K562 (cell line): Measurements from ENCODE around the gene ISG20. TPM values are rescaled to one million over a fixed set of nuclear protein-coding genes. Genes with fewer than 3 reads are reported as not detected.

Experiments
- ATAC-seq: fragments of 200-7000 bp; cut with Tn5 transposase; 3 replicates; pipeline ENCODE4 v1.9.1; 2020; ENCODE audit warnings: moderate library complexity
- BruUV-seq: library from RNA; stranded (reverse); fragments of 400-500 nt; replicated peaks from 2 replicates; lab custom pipeline; 2021; lab: Mats Ljungman, UMichigan
- CTCF ChIA-PET: fragments of 300-600 bp; formaldehyde crosslinking; extraction: SDS; loops from one replicate; lab custom pipeline; 2021; ENCODE audit warnings: low intra/inter-chr PET ratio; lab: Yijun Ruan, JAX
- POLR2A ChIA-PET: fragments of 300-600, 350-650 bp; sonication (Branson Sonifier 250); formaldehyde crosslinking; extraction: SDS; loops from one replicate; lab custom pipeline; 2021; ENCODE audit warnings: antibody characterized with exemption, inconsistent platforms; lab: Yijun Ruan, JAX
- DNase-seq, 4 experiments: peaks; one replicate each; pipeline versions ENCODE4 v3.0.0 to v3.0.0-alpha.2; 2011 to 2018; ENCODE audit warnings: low spot score in 3 of 4, mixed read lengths in 3 of 4; ENCODE audit errors: extremely low read depth in 1 of 4
- FAIRE-seq: peaks from 2 replicates; lab custom pipeline; 2011; peaks lifted over from hg19 to GRCh38; lab: Jason Lieb, UNC
- H2AFZ ChIP-seq: 2 replicates; pipeline ENCODE4 v1.6.0; 2011; ENCODE audit warnings: low read depth, low read length, control low read depth, inconsistent platforms
- H3K27ac ChIP-seq: fragments of 200-600 bp; 3 replicates; pipeline ENCODE4 v1.8.0; 2011; ENCODE audit warnings: low read depth, mild to moderate bottlenecking, control low read depth, inconsistent platforms, low read length, moderate library complexity, mixed read lengths; ENCODE audit errors: extremely low read depth
- H3K27me3 ChIP-seq, 2 experiments: fragments of 300-600 bp in 1 of 2; 2 replicates in 1 of 2; 3 replicates in 1 of 2; pipeline versions ENCODE4 v1.6.0 to v1.8.0; 2011; ENCODE audit warnings: inconsistent platforms in 2 of 2, low read length in 2 of 2, mild to moderate bottlenecking in 1 of 2, mixed read lengths in 1 of 2, moderate library complexity in 1 of 2; ENCODE audit not compliant: control insufficient read depth in 2 of 2, insufficient read depth in 2 of 2
- H3K36me3 ChIP-seq: fragments of 300-600 bp; 3 replicates; pipeline ENCODE4 v1.8.0; 2011; ENCODE audit warnings: mild to moderate bottlenecking, low read length, inconsistent platforms; ENCODE audit not compliant: control insufficient read depth, insufficient read depth
- H3K4me1 ChIP-seq, 2 experiments: fragments of 200-600 bp in 1 of 2; replicated peaks in 1 of 2; 2 replicates in 1 of 2; 3 replicates in 1 of 2; pipeline versions ENCODE4 v1.5.1 to v1.8.0; 2011; ENCODE audit warnings: inconsistent platforms in 2 of 2, low read length in 2 of 2, mild to moderate bottlenecking in 1 of 2, mixed read lengths in 1 of 2, moderate library complexity in 1 of 2; ENCODE audit not compliant: control insufficient read depth in 2 of 2, insufficient read depth in 2 of 2
- H3K4me2 ChIP-seq: 2 replicates; pipeline ENCODE4 v1.6.1; 2011; ENCODE audit warnings: low read length, control low read depth, inconsistent platforms, mixed read lengths; ENCODE audit not compliant: insufficient read depth
- H3K4me3 ChIP-seq: fragments of 200-600 bp; sonication (generic), shearing (Covaris generic); 2 replicates; pipeline ENCODE4 v1.5.1; 2016; ENCODE audit warnings: control low read depth, inconsistent platforms
- H3K79me2 ChIP-seq: fragments of 200-600 bp; 3 replicates; pipeline ENCODE4 v1.8.0; 2011; ENCODE audit warnings: low read length, inconsistent platforms; ENCODE audit not compliant: control insufficient read depth, insufficient read depth
- H3K9ac ChIP-seq, 2 experiments: 2 replicates each; pipeline versions ENCODE4 v1.6.0 to v1.6.1; 2011; ENCODE audit warnings: low read depth in 2 of 2, low read length in 2 of 2, control low read depth in 1 of 2, inconsistent platforms in 1 of 2, mild to moderate bottlenecking in 1 of 2, mixed read lengths in 1 of 2; ENCODE audit not compliant: insufficient read depth in 1 of 2
- H3K9me1 ChIP-seq: one replicate; pipeline ENCODE4 v1.6.0; 2011; ENCODE audit warnings: inconsistent platforms, mild to moderate bottlenecking, low read length, moderate library complexity; ENCODE audit not compliant: control insufficient read depth, insufficient read depth
- H3K9me3 ChIP-seq: replicated peaks from 2 replicates; pipeline ENCODE4 v1.5.1; 2011; ENCODE audit warnings: low read depth, low read length, inconsistent platforms; ENCODE audit not compliant: control insufficient read depth, insufficient read depth
- H4K20me1 ChIP-seq: replicated peaks from 2 replicates; pipeline ENCODE4 v1.6.1; 2011; ENCODE audit warnings: low read length, inconsistent platforms, mixed read lengths; ENCODE audit not compliant: control insufficient read depth, insufficient read depth
- BCL6 ChIP-seq: fragments of 250-450 bp; sonication (Bioruptor Pico); IDR thresholded peaks from 2 replicates; pipeline ENCODE4 v1.4.0; 2020
- CCNT2 ChIP-seq: IDR thresholded peaks from 2 replicates; pipeline ENCODE4 v1.6.1; 2011; ENCODE audit warnings: borderline replicate concordance, low read depth, mild to moderate bottlenecking, moderate library complexity, mixed read lengths, low read length; ENCODE audit not compliant: insufficient read length; ENCODE audit errors: extremely low read depth
- ESRRB ChIP-seq: fragments of 250-450 bp; sonication (Bioruptor Pico); IDR thresholded peaks from 2 replicates; pipeline ENCODE4 v1.5.0; 2020; ENCODE audit warnings: mild to moderate bottlenecking, moderate library complexity, borderline replicate concordance
- HDAC6 ChIP-seq: IDR thresholded peaks from 2 replicates; pipeline ENCODE4 v1.6.1; 2012; ENCODE audit warnings: low read depth, mild to moderate bottlenecking, control low read depth, inconsistent platforms, low read length, moderate library complexity
- MTA2 ChIP-seq: fragments of 450-650 bp; IDR thresholded peaks from 2 replicates; pipeline ENCODE4 v1.6.1; 2016; ENCODE audit warnings: low read depth
- PHF20 ChIP-seq: fragments of 450-650 bp; IDR thresholded peaks from 2 replicates; pipeline ENCODE4 v1.6.1; 2018; ENCODE audit not compliant: partially characterized antibody
- RBM15 ChIP-seq: fragments of 200-400 bp; formaldehyde crosslinking; IDR thresholded peaks from 2 replicates; pipeline ENCODE4 v1.6.1; 2018; ENCODE audit warnings: mild to moderate bottlenecking, low read length, moderate library complexity; ENCODE audit not compliant: insufficient read depth
- SRSF1 ChIP-seq: fragments of 200-400 bp; formaldehyde crosslinking; IDR thresholded peaks from 2 replicates; pipeline ENCODE4 v1.6.1; 2017; ENCODE audit warnings: mild to moderate bottlenecking, low read depth, low read length, moderate library complexity
- SUPT5H ChIP-seq: fragments of 450-650 bp; IDR thresholded peaks from 2 replicates; pipeline ENCODE4 v1.6.1; 2016
- ZNF224 ChIP-seq: sonication (generic); formaldehyde crosslinking; IDR thresholded peaks from 2 replicates; pipeline ENCODE4 v1.8.0; 2022; ENCODE audit warnings: mild to moderate bottlenecking, missing genetic modification reagents
- ZNF347 ChIP-seq: fragments of 450-650 bp; formaldehyde crosslinking; IDR thresholded peaks from 2 replicates; pipeline ENCODE4 v1.4.0; 2020; ENCODE audit warnings: low read depth, mild to moderate bottlenecking, moderate library complexity
- ZNF436 ChIP-seq: fragments of 250-450, 450-650 bp; sonication (Bioruptor Pico); formaldehyde crosslinking; IDR thresholded peaks from 2 replicates; pipeline ENCODE4 v1.7.0; 2020; ENCODE audit warnings: mild to moderate bottlenecking
- WGBS: fragments of 100-300 bp; shearing (Covaris generic); methylation state at CpG from one replicate; pipeline ENCODE4 v1.1.6; 2016; ENCODE audit warnings: low coverage, mixed read lengths; ENCODE audit not compliant: insufficient coverage; ENCODE audit errors: missing lambda C conversion rate; 5-methylcytosine and 5-hydroxymethylcytosine counted together
- in situ Hi-C: fragments of 300-500 bp; cut with MboI; formaldehyde crosslinking; loops from 4 replicates; pipeline ENCODE4 v1.15.0; 2018; ENCODE audit warnings: inconsistent platforms, mixed read lengths
- intact Hi-C: fragments of 100-400 bp; cut with micrococcal nuclease; formaldehyde crosslinking; loops from 2 replicates; pipeline ENCODE4 v1.14.2; 2022
- polyA plus RNA-seq, 8 experiments: library from polyadenylated mRNA; depleted of rRNA in 4 of 8; stranded (reverse) in 5 of 8; unstranded in 3 of 8; fragments of >200 nt; fragmentation: Nextera tagmentation in 2 of 8; fragmentation: Illumina TruSeq in 1 of 8; extraction: Ambion mirVana in 2 of 8; extraction: Trizol in 1 of 8; gene quantifications; 2 replicates each; pipeline versions ENCODE4 v1.2.1 to v1.2.3, GENCODE V29; 2011 to 2014; ENCODE audit warnings: inconsistent platforms in 1 of 8, missing spikeins in 1 of 8
- total RNA-seq, 7 experiments: library from RNA; depleted of rRNA in 6 of 7; stranded (reverse); fragments of >200 nt in 6 of 7; fragmentation: Illumina TruSeq in 2 of 7; extraction: Trizol in 2 of 7; gene quantifications; 2 replicates each; pipeline versions ENCODE4 v1.2.1 to v1.2.3, GENCODE V29; 2011 to 2021; ENCODE audit warnings: low replicate concordance in 1 of 7
- TF ChIP-seq, protein P1 (sequence below): fragments of 150-350 bp; IDR thresholded peaks from 2 replicates; pipeline ENCODE4 v1.6.1; 2014; ENCODE audit warnings: low read depth, mild to moderate bottlenecking, low read length, borderline replicate concordance
- TF ChIP-seq, protein P2 (sequence below): fragments of 450-650 bp; IDR thresholded peaks from 2 replicates; pipeline ENCODE4 v1.6.1; 2018; ENCODE audit not compliant: partially characterized antibody
- TF ChIP-seq, protein P3 (sequence below): fragments of 250-450 bp; sonication (Bioruptor Pico); IDR thresholded peaks from 2 replicates; pipeline ENCODE4 v1.4.0; 2020; ENCODE audit warnings: borderline replicate concordance

ISG20 gene
- total and polyA plus RNA-seq, 9 of the 15 experiments (the other 6 are each of a cell fraction or from before 2014, with no cell fraction given): 0.06 to 2.1 (median 1.00) TPM

DNA sequence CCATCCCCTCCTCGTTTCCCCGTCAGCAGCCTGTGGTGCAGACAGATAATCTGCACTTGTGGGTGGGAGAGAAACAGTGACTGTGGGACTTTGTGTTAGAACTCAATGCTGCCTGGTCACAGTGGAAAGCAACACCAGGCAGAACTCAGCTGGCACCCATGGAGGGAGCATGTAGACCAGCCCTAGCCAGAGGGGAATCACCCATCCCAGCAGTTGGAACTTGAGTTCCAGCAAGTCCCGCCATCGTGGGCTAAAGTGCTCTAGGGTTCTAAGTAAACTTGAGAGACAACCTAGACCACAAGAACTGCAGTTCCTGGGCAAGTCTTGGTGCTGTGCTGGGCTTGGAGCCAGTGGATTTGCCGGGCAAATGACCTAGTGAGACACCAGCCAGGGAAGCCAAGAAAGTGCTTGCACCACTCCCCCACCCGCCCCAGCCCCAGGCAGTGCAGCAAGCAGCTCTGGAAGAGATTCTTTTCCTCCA, 24.4 kb downstream of the ISG20 start:
- Histone ChIP-seq H3K4me2 (no peak overlapping the region), H3K9me1 (no peaks in the 10 kb centered on the region), H3K9me3 (no peaks in the 10 kb centered on the region), H3K9ac (no peak overlapping the region), H3K4me1 (no peaks in the 10 kb centered on the region), H3K27me3 (peaks cover 6 to 32% of the 10 kb centered on the region in 2 experiments; a peak in 4 of 5 replicates), H3K4me3 (no peak overlapping the region), H3K36me3 (no peaks in the 10 kb centered on the region), H4K20me1 (no peaks in the 10 kb centered on the region), H3K27ac (no peak overlapping the region), H3K79me2 (no peaks in the 10 kb centered on the region), H2AFZ (no peak overlapping the region)
- ATAC-seq (no peak), DNase-seq (no peak), FAIRE-seq (no peak)
- CTCF ChIA-PET: no interaction called here
- WGBS: 2% methylated on average over 6 of the region's 6 CpGs
- POLR2A ChIA-PET: no interaction called here
- intact Hi-C loops: no loop called here
- BruUV-seq: no TSS peak
- in situ Hi-C loops: loop anchor here (10.0 kb wide), 1 partner anchor 162 kb away; no protein-coding TSS in a partner anchor
- TF ChIP-seq ZNF224 (no peak), BCL6 (no peak), PHF20 (no peak), ZNF436 (CRISPR knock-in tag) (no peak), HDAC6 (no peak), MTA2 (no peak), SRSF1 (no peak), RBM15 (no peak), SUPT5H (no peak), CCNT2 (no peak), ZNF347 (CRISPR knock-in tag) (no peak), ESRRB (CRISPR knock-in tag) (no peak)
- TF ChIP-seq, protein P1, sequence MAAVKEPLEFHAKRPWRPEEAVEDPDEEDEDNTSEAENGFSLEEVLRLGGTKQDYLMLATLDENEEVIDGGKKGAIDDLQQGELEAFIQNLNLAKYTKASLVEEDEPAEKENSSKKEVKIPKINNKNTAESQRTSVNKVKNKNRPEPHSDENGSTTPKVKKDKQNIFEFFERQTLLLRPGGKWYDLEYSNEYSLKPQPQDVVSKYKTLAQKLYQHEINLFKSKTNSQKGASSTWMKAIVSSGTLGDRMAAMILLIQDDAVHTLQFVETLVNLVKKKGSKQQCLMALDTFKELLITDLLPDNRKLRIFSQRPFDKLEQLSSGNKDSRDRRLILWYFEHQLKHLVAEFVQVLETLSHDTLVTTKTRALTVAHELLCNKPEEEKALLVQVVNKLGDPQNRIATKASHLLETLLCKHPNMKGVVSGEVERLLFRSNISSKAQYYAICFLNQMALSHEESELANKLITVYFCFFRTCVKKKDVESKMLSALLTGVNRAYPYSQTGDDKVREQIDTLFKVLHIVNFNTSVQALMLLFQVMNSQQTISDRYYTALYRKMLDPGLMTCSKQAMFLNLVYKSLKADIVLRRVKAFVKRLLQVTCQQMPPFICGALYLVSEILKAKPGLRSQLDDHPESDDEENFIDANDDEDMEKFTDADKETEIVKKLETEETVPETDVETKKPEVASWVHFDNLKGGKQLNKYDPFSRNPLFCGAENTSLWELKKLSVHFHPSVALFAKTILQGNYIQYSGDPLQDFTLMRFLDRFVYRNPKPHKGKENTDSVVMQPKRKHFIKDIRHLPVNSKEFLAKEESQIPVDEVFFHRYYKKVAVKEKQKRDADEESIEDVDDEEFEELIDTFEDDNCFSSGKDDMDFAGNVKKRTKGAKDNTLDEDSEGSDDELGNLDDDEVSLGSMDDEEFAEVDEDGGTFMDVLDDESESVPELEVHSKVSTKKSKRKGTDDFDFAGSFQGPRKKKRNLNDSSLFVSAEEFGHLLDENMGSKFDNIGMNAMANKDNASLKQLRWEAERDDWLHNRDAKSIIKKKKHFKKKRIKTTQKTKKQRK: no peak
- TF ChIP-seq, protein P2, sequence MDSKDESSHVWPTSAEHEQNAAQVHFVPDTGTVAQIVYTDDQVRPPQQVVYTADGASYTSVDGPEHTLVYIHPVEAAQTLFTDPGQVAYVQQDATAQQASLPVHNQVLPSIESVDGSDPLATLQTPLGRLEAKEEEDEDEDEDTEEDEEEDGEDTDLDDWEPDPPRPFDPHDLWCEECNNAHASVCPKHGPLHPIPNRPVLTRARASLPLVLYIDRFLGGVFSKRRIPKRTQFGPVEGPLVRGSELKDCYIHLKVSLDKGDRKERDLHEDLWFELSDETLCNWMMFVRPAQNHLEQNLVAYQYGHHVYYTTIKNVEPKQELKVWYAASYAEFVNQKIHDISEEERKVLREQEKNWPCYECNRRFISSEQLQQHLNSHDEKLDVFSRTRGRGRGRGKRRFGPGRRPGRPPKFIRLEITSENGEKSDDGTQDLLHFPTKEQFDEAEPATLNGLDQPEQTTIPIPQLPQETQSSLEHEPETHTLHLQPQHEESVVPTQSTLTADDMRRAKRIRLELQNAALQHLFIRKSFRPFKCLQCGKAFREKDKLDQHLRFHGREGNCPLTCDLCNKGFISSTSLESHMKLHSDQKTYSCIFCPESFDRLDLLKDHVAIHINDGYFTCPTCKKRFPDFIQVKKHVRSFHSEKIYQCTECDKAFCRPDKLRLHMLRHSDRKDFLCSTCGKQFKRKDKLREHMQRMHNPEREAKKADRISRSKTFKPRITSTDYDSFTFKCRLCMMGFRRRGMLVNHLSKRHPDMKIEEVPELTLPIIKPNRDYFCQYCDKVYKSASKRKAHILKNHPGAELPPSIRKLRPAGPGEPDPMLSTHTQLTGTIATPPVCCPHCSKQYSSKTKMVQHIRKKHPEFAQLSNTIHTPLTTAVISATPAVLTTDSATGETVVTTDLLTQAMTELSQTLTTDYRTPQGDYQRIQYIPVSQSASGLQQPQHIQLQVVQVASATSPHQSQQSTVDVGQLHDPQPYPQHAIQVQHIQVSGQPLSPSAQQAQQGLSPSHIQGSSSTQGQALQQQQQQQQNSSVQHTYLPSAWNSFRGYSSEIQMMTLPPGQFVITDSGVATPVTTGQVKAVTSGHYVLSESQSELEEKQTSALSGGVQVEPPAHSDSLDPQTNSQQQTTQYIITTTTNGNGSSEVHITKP: no peak
- TF ChIP-seq, protein P3, sequence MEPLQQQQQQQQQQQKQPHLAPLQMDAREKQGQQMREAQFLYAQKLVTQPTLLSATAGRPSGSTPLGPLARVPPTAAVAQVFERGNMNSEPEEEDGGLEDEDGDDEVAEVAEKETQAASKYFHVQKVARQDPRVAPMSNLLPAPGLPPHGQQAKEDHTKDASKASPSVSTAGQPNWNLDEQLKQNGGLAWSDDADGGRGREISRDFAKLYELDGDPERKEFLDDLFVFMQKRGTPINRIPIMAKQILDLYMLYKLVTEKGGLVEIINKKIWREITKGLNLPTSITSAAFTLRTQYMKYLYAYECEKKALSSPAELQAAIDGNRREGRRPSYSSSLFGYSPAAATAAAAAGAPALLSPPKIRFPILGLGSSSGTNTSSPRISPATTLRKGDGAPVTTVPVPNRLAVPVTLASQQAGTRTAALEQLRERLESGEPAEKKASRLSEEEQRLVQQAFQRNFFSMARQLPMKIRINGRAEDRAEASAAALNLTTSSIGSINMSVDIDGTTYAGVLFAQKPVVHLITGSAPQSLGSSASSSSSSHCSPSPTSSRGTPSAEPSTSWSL (CRISPR knock-in tag): no peak
